T1000 (cell line): ENCODE measurements around the gene YWHAE.
"Not testable (repeated sequence)": the region's sequence is repeated elsewhere in the genome, so short reads cannot be mapped to it uniquely, and the experiment has no call there.

Source experiments
- DNase-seq: peaks from one replicate; lab custom pipeline; 2025; ENCODE audit warnings: mixed read lengths; lab: John Stamatoyannopoulos, UW

The YWHAE gene

GRCh38 chr17:1412185-1413110 lies 12.4 kb upstream of the YWHAE start:
- DNase-seq = no peak

GRCh38 chr17:1402262-1402586 lies 2.2 kb upstream of the YWHAE start:
- DNase-seq = no peak

GRCh38 chr17:1398931-1399678 lies 917 bp downstream of the YWHAE start:
- DNase-seq = no peak

- no peak for DNase-seq
These were observed 2.0 kb downstream of the YWHAE start for GRCh38 chr17:1398028-1398427.

GRCh38 chr17:1395876-1396665 lies 4.0 kb downstream of the YWHAE start:
- not testable (repeated sequence) for DNase-seq

- DNase-seq = no peak
These were observed 8.4 kb downstream of the YWHAE start for GRCh38 chr17:1391577-1391976.

- no peak for DNase-seq
These were observed 9.3 kb downstream of the YWHAE start for GRCh38 chr17:1390432-1391367.

GRCh38 chr17:1387490-1388227 lies 12.4 kb downstream of the YWHAE start:
- DNase-seq = not testable (repeated sequence)

- not testable (repeated sequence) for DNase-seq
These were observed 13.3 kb downstream of the YWHAE start for GRCh38 chr17:1386675-1387190.

GRCh38 chr17:1386265-1386664 lies 13.8 kb downstream of the YWHAE start:
- DNase-seq = no peak

GRCh38 chr17:1385861-1386260 lies 14.2 kb downstream of the YWHAE start:
- no peak for DNase-seq

- no peak for DNase-seq
These were observed 15.1 kb downstream of the YWHAE start for GRCh38 chr17:1384905-1385435.

- DNase-seq = no peak
These were observed 20.1 kb downstream of the YWHAE start for GRCh38 chr17:1379930-1380313.

GRCh38 chr17:1379208-1379929 lies 20.7 kb downstream of the YWHAE start:
- DNase-seq = no peak

- not testable (repeated sequence) for DNase-seq
These were observed 21.6 kb downstream of the YWHAE start for GRCh38 chr17:1378476-1378860.

GRCh38 chr17:1377334-1377733 lies 22.7 kb downstream of the YWHAE start:
- DNase-seq = no peak

GRCh38 chr17:1376061-1376460 lies 24.0 kb downstream of the YWHAE start:
- no peak for DNase-seq

- DNase-seq = no peak
These were observed 24.4 kb downstream of the YWHAE start for GRCh38 chr17:1375615-1376014.

- DNase-seq = no peak
These were observed 25.4 kb downstream of the YWHAE start for GRCh38 chr17:1374431-1375177.
